Stimulated activated CD4-positive, alpha-beta T cell treated with anti-CD3 and anti-CD28 coated beads, Interleukin-1b, Interleukin-23, amount 100 ng/mL, for 4 hours (primary cell): ENCODE results near the gene OR10G7.
"Not testable (repeated sequence)": the region's sequence is repeated elsewhere in the genome, so short reads cannot be mapped to it uniquely, and the experiment has no call there.

Experiments
- DNase-seq, 2 donors: peaks; one replicate each; pipeline ENCODE4 v3.0.0-alpha.2; 2020; ENCODE audit warnings: low read depth in 2 of 2

OR10G7 gene

DNA sequence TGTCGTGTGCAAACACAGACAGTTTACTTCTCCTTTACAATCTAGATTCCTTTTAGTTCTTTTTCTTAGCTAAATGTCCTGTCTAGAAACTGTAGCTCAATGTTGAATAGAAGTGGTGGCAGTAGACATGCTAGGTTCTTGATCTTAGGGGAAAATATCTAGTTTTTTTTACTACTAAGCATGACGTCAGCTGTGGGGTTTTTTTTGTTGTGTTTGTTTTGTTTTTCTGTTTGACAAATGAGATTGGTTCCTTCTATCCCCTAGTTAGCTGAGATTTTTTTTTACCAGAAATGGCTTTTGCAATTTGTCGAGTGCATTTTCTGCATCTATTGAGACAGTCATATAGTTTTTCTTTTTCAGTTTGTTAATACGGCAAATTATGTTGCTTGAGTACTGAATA, 2.3 kb upstream of the OR10G7 start:
- DNase-seq = no peak

DNA sequence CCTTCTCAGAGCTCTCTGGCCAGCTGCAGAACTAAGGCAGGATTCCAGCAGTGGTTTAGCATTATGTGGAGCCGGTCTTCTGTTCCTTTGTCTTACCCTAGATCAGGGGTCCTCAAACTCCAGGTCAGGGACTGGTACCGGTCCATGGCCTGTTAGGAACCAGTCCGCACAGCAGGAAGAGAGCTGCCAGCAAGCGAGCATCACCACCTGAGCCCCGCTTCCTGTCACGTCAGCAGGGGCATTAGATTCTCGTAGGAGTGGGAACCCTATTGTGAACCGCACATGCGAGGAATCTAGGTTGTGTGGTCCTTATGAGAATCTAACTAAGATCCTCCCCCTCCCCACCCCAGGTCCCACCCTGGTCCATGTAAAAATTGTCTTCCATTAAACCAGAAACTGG, 1.6 kb downstream of the OR10G7 start:
- no peak for DNase-seq

DNA sequence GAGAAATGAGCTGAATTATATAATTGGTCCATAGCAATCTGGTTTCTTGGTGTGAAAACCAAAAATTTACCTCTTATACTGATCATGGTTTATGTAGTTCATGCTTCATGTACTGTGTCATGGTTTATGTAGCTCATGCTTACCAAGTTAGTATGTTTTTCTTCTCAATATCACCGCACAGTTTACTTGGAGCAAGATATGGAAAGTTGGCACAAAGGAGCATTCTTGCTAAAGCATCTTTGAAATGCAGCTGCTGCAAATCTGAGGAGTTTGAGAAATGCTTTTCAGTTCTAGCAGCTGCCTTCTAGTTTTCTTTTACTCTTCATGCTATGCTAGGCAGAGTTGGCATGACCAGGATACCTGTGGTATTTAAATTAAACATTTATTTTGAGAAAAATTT, 4.5 kb downstream of the OR10G7 start:
- DNase-seq = no peak

GRCh38 chr11:124026498-124026897, 14.6 kb downstream of the OR10G7 start, which contains the start of gene OR10G8:
Gene OR10G8, plus strand, starts transcription at chr11:124026798. Its CDS starts 2,825 bp downstream, at chr11:124029623.
- no peak for DNase-seq

DNA sequence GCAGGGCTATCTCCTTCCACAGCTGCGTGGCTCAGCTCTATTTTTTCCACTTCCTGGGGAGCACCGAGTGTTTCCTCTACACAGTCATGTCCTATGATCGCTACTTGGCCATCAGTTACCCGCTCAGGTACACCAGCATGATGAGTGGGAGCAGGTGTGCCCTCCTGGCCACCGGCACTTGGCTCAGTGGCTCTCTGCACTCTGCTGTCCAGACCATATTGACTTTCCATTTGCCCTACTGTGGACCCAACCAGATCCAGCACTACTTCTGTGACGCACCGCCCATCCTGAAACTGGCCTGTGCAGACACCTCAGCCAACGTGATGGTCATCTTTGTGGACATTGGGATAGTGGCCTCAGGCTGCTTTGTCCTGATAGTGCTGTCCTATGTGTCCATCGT, 25.3 kb downstream of the OR10G7 start:
- not testable (repeated sequence) for DNase-seq

DNA sequence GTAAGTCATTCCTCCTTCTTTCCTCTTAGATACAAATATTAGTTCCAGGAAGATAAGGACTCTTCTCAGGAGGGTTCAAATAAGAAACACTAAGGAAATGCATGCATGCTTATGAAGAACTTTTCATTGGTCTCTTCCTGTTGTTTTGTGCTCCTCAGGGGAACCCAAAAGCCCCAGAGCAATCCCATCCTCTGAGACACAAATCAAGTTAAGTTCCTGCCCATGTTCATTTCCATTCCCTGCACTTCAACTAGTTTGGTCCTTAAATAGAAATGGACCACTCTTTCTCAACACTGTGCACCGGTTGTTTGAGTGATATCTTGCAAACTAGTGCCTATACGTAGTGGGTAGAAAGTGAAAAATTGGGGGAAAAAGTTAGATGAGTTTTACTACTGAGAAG, 28.4 kb downstream of the OR10G7 start, which contains the start of gene OR10G4:
OR10G4 (plus strand) TSS at position 301 of the 400 bp plus-strand sequence. CDS start 2,578 bp downstream, outside the sequence.
- no peak for DNase-seq

GRCh38 chr11:123995119-123995518, 46.0 kb downstream of the OR10G7 start, which contains the start of gene OR10G6:
Gene OR10G6, minus strand, starts transcription at chr11:123995161. Its CDS starts 0 bp downstream, at chr11:123995161.
- DNase-seq = no peak
